HG03571 (cell line): Measurements from ENCODE around the gene IFNA4.
A peak's percentile ranks its signal among the peaks of the same experiment; 100 is the strongest.
"Not testable (repeated sequence)": the region's sequence is repeated elsewhere in the genome, so short reads cannot be mapped to it uniquely, and the experiment has no call there.

ENCODE experiments used
- ATAC-seq: cut with Tn5 transposase; IDR thresholded peaks from one replicate; pipeline ENCODE4 v1.9.1; 2021; ENCODE audit not compliant: unreplicated experiment

Gene IFNA4

GRCh38 chr9:21166560-21166959, 20.8 kb downstream of the IFNA4 start, which contains the start of gene IFNA21:
IFNA21 (minus strand) TSS chr9:21166660; CDS start chr9:21166612, 48 bp downstream.
- ATAC-seq = not testable (repeated sequence)

GRCh38 chr9:21165516-21165915, 21.9 kb downstream of the IFNA4 start:
- no peak for ATAC-seq

- ATAC-seq = peak; percentile 89
Observed at GRCh38 chr9:21160178-21160577, 27.2 kb downstream of the IFNA4 start.

- ATAC-seq = no peak
Observed at GRCh38 chr9:21155501-21155900, 31.9 kb downstream of the IFNA4 start.

GRCh38 chr9:21154018-21154608, 33.3 kb downstream of the IFNA4 start:
- peak; percentile 89 for ATAC-seq

- ATAC-seq = peak; percentile 17
Observed at GRCh38 chr9:21153336-21154017, 33.9 kb downstream of the IFNA4 start.

- ATAC-seq = peak; percentile 69
Observed at GRCh38 chr9:21144603-21145002, 42.8 kb downstream of the IFNA4 start.

GRCh38 chr9:21141427-21141882, 45.9 kb downstream of the IFNA4 start, which contains the start of gene IFNW1:
IFNW1 (minus strand) TSS chr9:21141832; CDS start chr9:21141570, 262 bp downstream.
- ATAC-seq = no peak

GRCh38 chr9:21137020-21137419, 50.4 kb downstream of the IFNA4 start:
- no peak for ATAC-seq
